ENCODE results near the gene CDH26.

DNA sequence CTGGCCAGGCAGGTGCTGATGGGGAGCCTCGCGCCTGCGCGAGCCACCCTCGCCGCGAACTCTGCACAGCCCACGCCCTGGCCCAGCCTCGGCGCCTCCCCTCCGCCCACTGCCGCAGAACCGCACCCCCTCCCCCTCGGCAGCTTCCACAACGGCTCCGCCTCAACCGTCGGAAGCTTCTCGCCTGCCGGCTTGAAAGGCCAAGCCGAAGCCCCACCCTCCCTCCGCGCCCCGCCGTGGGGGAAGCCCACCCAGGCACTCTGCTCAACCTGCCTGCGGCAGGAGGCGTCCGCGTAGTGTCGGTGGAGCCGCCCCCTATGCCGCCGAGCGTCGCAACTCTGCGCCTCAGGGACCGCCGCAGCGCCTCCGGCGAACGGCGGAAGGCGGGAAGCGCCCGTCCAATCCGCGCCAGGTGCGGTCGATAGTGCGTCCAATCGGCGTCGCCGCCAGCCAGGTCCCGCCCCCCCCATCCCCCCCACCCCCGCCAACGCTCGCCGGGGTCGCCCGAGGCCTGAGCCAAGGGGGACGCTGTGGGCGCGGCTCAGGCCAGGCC, 24.9 kb upstream of the CDH26 start, which contains the start of gene SYCP2:
- TF ChIP-seq, protein P1, sequence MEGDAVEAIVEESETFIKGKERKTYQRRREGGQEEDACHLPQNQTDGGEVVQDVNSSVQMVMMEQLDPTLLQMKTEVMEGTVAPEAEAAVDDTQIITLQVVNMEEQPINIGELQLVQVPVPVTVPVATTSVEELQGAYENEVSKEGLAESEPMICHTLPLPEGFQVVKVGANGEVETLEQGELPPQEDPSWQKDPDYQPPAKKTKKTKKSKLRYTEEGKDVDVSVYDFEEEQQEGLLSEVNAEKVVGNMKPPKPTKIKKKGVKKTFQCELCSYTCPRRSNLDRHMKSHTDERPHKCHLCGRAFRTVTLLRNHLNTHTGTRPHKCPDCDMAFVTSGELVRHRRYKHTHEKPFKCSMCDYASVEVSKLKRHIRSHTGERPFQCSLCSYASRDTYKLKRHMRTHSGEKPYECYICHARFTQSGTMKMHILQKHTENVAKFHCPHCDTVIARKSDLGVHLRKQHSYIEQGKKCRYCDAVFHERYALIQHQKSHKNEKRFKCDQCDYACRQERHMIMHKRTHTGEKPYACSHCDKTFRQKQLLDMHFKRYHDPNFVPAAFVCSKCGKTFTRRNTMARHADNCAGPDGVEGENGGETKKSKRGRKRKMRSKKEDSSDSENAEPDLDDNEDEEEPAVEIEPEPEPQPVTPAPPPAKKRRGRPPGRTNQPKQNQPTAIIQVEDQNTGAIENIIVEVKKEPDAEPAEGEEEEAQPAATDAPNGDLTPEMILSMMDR (optimal IDR thresholded peaks at IDR 0.05 in 1 of 3, IDR thresholded peaks at IDR 0.05 in 1 of 3, conservative IDR thresholded peaks at IDR 0.05 in 1 of 3; ENCODE audit: extremely low read depth in 1 of 3, insufficient read depth in 2 of 3, low read length in 3 of 3) = no peak
- TF ChIP-seq EZH2 (IDR thresholded peaks at IDR 0.05; ENCODE audit: low read length) = no peak

Data from keratinocyte (primary cell).